Liver (tissue), 9 donors: Measurements from ENCODE around the gene CELF4. TPM values are rescaled to one million over a fixed set of nuclear protein-coding genes. Genes with fewer than 3 reads are reported as not detected.

Source experiments
- DNase-seq: peaks from one replicate; pipeline ENCODE4 v3.0.0-alpha.2; 2017; ENCODE audit warnings: low spot score
- H3K27ac ChIP-seq, 2 donors: one replicate each; pipeline ENCODE4 v1.7.0; 2013; ENCODE audit warnings: inconsistent platforms in 2 of 2, low read length in 2 of 2, control low read depth in 1 of 2, low read depth in 1 of 2, mild to moderate bottlenecking in 1 of 2
- H3K27me3 ChIP-seq, 4 donors: one replicate each; pipeline versions ENCODE4 v1.6.1 to v1.7.0; 2013; ENCODE audit warnings: low read length in 3 of 4, inconsistent platforms in 1 of 4, mild to moderate bottlenecking in 1 of 4, moderate library complexity in 1 of 4; ENCODE audit not compliant: control insufficient read depth in 4 of 4, insufficient read depth in 4 of 4
- H3K36me3 ChIP-seq, 4 donors: one replicate each; pipeline versions ENCODE4 v1.6.1 to v1.7.0; 2013; ENCODE audit warnings: low read length in 3 of 4, mild to moderate bottlenecking in 3 of 4, low read depth in 1 of 4, moderate library complexity in 1 of 4; ENCODE audit not compliant: control insufficient read depth in 4 of 4, insufficient read depth in 3 of 4
- H3K4me1 ChIP-seq, 4 donors: one replicate each; pipeline versions ENCODE4 v1.6.1 to v1.7.0; 2013; ENCODE audit warnings: low read length in 3 of 4, mild to moderate bottlenecking in 3 of 4, moderate library complexity in 1 of 4; ENCODE audit not compliant: control insufficient read depth in 4 of 4, insufficient read depth in 4 of 4
- H3K4me3 ChIP-seq, 3 donors: one replicate each; pipeline versions ENCODE4 v1.6.1 to v1.7.0; 2013; ENCODE audit warnings: low read length in 3 of 3, control low read depth in 1 of 3, low read depth in 1 of 3, mild to moderate bottlenecking in 1 of 3
- H3K9ac ChIP-seq, 2 donors: one replicate each; pipeline ENCODE4 v1.7.0; 2013; ENCODE audit warnings: low read length in 2 of 2, mild to moderate bottlenecking in 2 of 2, moderate library complexity in 2 of 2, control low read depth in 1 of 2, low read depth in 1 of 2
- H3K9me3 ChIP-seq, 4 donors: one replicate each; pipeline versions ENCODE4 v1.6.1 to v1.7.0; 2013; ENCODE audit warnings: low read length in 3 of 4; ENCODE audit not compliant: control insufficient read depth in 4 of 4
- EGR1 ChIP-seq, 2 donors: IDR thresholded peaks; 2 replicates each; pipeline ENCODE4 v1.6.1; 2016 to 2018; ENCODE audit warnings: antibody characterized with exemption in 2 of 2, low read depth in 2 of 2
- FOXA1 ChIP-seq: IDR thresholded peaks from 2 replicates; pipeline ENCODE4 v1.6.1; 2016; ENCODE audit warnings: antibody characterized with exemption
- FOXA2 ChIP-seq: IDR thresholded peaks from 2 replicates; pipeline ENCODE4 v1.6.1; 2016; ENCODE audit warnings: antibody characterized with exemption
- GABPA ChIP-seq, 2 donors: IDR thresholded peaks in 1 of 2; conservative IDR thresholded peaks in 1 of 2; 2 replicates each; pipeline ENCODE4 v1.6.1; 2016; ENCODE audit warnings: antibody characterized with exemption in 2 of 2, mild to moderate bottlenecking in 1 of 2, moderate library complexity in 1 of 2
- HNF4A ChIP-seq, 2 donors: conservative IDR thresholded peaks; 2 replicates each; pipeline ENCODE4 v1.6.1; 2016; ENCODE audit warnings: antibody characterized with exemption in 2 of 2, mild to moderate bottlenecking in 2 of 2
- HNF4G ChIP-seq: IDR thresholded peaks from 2 replicates; pipeline ENCODE4 v1.6.1; 2016; ENCODE audit warnings: antibody characterized with exemption
- JUND ChIP-seq, 2 donors: IDR thresholded peaks; 2 replicates each; pipeline ENCODE4 v1.6.1; 2016; ENCODE audit warnings: antibody characterized with exemption in 2 of 2
- NR2F2 ChIP-seq: IDR thresholded peaks from 2 replicates; pipeline ENCODE4 v1.6.1; 2016; ENCODE audit warnings: antibody characterized with exemption
- RAD21 ChIP-seq, 2 donors: IDR thresholded peaks; 2 replicates each; pipeline ENCODE4 v1.6.1; 2016; ENCODE audit warnings: antibody characterized with exemption in 2 of 2, mild to moderate bottlenecking in 2 of 2
- RXRA ChIP-seq, 2 donors: IDR thresholded peaks; 2 replicates each; pipeline ENCODE4 v1.6.1; 2017 to 2018; ENCODE audit warnings: antibody characterized with exemption in 2 of 2, mild to moderate bottlenecking in 1 of 2
- SP1 ChIP-seq: IDR thresholded peaks from 2 replicates; pipeline ENCODE4 v1.6.1; 2018; ENCODE audit warnings: antibody characterized with exemption, mild to moderate bottlenecking
- TAF1 ChIP-seq: conservative IDR thresholded peaks from 2 replicates; pipeline ENCODE4 v1.6.1; 2016; ENCODE audit warnings: antibody characterized with exemption, mild to moderate bottlenecking
- YY1 ChIP-seq: IDR thresholded peaks from 2 replicates; pipeline ENCODE4 v1.6.1; 2016; ENCODE audit warnings: antibody characterized with exemption, mild to moderate bottlenecking
- WGBS: extraction: QIAGEN DNeasy Blood & Tissue Kit; methylation state at CpG from one replicate; pipeline ENCODE4 v1.1.7; 2013; 5-methylcytosine and 5-hydroxymethylcytosine counted together
- polyA plus RNA-seq, 2 donors: library from polyadenylated mRNA; stranded (reverse) in 1 of 2; unstranded in 1 of 2; fragments of 200-250 nt in 1 of 2; fragments of >200 nt in 1 of 2; fragmentation: Nextera tagmentation in 1 of 2; extraction: Ambion mirVana in 1 of 2; gene quantifications; one replicate each; pipeline versions ENCODE4 v1.2.1 to v1.2.3, GENCODE V29; 2013 to 2015
- total RNA-seq, 2 donors: library from RNA; depleted of rRNA; stranded (reverse); fragments of >200 nt; gene quantifications; one replicate each; pipeline ENCODE4 v1.2.3, GENCODE V29; 2014
- TF ChIP-seq, protein P1 (sequence below): IDR thresholded peaks from 2 replicates; pipeline ENCODE4 v1.6.1; 2016; ENCODE audit warnings: antibody characterized with exemption
- TF ChIP-seq, protein P2 (sequence below): fragments of 150-350 bp; IDR thresholded peaks from 2 replicates; pipeline ENCODE4 v1.5.1; 2017; ENCODE audit warnings: improper control_type of control experiment, low read depth, low read length; ENCODE audit not compliant: missing input control
- TF ChIP-seq, protein P3 (sequence below): IDR thresholded peaks from 2 replicates; pipeline ENCODE4 v1.6.1; 2016; ENCODE audit warnings: antibody characterized with exemption, mild to moderate bottlenecking
- TF ChIP-seq, protein P4 (sequence below): IDR thresholded peaks from 2 replicates; pipeline ENCODE4 v1.6.1; 2016; ENCODE audit warnings: antibody characterized with exemption
- TF ChIP-seq, protein P5 (sequence below): IDR thresholded peaks from 2 replicates; pipeline ENCODE4 v1.6.1; 2016; ENCODE audit warnings: antibody characterized with exemption
- donor health status: healthy.
- donor health status: healthy.
- donor health status: healthy.
- donor health status: healthy.
- donor health status: healthy.

CELF4 gene
- total and polyA plus RNA-seq, 4 donors, result 0.08 to 0.28 (median 0.21) TPM; not detected in 1

DNA sequence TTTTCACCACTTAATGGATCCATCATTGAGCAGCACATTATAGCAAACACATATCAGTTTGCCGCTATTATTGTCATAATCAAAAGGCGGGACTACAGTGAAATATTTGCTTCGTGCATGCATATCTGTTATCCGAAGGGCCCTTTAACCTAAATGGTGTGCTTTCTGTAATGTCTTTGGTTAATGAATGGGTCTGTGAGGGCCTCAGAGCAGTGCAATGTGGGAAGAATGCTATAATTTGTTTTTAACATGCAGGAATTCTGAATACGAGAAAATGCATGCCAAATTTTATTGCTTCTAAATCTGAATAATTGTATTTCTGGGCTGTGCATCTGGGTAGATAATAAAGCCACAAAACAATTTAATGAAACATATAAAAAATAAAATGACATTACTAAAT lies 32.8 kb upstream of the CELF4 start:
- TF ChIP-seq, protein P1, sequence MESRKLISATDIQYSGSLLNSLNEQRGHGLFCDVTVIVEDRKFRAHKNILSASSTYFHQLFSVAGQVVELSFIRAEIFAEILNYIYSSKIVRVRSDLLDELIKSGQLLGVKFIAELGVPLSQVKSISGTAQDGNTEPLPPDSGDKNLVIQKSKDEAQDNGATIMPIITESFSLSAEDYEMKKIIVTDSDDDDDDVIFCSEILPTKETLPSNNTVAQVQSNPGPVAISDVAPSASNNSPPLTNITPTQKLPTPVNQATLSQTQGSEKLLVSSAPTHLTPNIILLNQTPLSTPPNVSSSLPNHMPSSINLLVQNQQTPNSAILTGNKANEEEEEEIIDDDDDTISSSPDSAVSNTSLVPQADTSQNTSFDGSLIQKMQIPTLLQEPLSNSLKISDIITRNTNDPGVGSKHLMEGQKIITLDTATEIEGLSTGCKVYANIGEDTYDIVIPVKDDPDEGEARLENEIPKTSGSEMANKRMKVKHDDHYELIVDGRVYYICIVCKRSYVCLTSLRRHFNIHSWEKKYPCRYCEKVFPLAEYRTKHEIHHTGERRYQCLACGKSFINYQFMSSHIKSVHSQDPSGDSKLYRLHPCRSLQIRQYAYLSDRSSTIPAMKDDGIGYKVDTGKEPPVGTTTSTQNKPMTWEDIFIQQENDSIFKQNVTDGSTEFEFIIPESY, result no peak
- TF ChIP-seq RXRA (IDR thresholded peaks at IDR 0.05), result no peak
- no peak for TF ChIP-seq SP1
- TF ChIP-seq, protein P2, sequence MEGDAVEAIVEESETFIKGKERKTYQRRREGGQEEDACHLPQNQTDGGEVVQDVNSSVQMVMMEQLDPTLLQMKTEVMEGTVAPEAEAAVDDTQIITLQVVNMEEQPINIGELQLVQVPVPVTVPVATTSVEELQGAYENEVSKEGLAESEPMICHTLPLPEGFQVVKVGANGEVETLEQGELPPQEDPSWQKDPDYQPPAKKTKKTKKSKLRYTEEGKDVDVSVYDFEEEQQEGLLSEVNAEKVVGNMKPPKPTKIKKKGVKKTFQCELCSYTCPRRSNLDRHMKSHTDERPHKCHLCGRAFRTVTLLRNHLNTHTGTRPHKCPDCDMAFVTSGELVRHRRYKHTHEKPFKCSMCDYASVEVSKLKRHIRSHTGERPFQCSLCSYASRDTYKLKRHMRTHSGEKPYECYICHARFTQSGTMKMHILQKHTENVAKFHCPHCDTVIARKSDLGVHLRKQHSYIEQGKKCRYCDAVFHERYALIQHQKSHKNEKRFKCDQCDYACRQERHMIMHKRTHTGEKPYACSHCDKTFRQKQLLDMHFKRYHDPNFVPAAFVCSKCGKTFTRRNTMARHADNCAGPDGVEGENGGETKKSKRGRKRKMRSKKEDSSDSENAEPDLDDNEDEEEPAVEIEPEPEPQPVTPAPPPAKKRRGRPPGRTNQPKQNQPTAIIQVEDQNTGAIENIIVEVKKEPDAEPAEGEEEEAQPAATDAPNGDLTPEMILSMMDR, result no peak
- no peak for TF ChIP-seq NR2F2
- TF ChIP-seq RAD21 (IDR thresholded peaks at IDR 0.05), result no peak
- no peak for TF ChIP-seq HNF4A (conservative IDR thresholded peaks at IDR 0.05)
- TF ChIP-seq, protein P3, sequence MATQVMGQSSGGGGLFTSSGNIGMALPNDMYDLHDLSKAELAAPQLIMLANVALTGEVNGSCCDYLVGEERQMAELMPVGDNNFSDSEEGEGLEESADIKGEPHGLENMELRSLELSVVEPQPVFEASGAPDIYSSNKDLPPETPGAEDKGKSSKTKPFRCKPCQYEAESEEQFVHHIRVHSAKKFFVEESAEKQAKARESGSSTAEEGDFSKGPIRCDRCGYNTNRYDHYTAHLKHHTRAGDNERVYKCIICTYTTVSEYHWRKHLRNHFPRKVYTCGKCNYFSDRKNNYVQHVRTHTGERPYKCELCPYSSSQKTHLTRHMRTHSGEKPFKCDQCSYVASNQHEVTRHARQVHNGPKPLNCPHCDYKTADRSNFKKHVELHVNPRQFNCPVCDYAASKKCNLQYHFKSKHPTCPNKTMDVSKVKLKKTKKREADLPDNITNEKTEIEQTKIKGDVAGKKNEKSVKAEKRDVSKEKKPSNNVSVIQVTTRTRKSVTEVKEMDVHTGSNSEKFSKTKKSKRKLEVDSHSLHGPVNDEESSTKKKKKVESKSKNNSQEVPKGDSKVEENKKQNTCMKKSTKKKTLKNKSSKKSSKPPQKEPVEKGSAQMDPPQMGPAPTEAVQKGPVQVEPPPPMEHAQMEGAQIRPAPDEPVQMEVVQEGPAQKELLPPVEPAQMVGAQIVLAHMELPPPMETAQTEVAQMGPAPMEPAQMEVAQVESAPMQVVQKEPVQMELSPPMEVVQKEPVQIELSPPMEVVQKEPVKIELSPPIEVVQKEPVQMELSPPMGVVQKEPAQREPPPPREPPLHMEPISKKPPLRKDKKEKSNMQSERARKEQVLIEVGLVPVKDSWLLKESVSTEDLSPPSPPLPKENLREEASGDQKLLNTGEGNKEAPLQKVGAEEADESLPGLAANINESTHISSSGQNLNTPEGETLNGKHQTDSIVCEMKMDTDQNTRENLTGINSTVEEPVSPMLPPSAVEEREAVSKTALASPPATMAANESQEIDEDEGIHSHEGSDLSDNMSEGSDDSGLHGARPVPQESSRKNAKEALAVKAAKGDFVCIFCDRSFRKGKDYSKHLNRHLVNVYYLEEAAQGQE, result no peak
- TF ChIP-seq GABPA (IDR thresholded peaks at IDR 0.05 in 1 of 2, conservative IDR thresholded peaks at IDR 0.05 in 1 of 2), result no peak
- no peak for TF ChIP-seq JUND (IDR thresholded peaks at IDR 0.05)
- no peak for TF ChIP-seq FOXA1
- TF ChIP-seq, protein P4, sequence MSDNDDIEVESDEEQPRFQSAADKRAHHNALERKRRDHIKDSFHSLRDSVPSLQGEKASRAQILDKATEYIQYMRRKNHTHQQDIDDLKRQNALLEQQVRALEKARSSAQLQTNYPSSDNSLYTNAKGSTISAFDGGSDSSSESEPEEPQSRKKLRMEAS, result no peak
- TF ChIP-seq, protein P5, sequence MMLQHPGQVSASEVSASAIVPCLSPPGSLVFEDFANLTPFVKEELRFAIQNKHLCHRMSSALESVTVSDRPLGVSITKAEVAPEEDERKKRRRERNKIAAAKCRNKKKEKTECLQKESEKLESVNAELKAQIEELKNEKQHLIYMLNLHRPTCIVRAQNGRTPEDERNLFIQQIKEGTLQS, result no peak
- no peak for TF ChIP-seq FOXA2
- no peaks in the 10 kb centered on the region for H3K36me3 ChIP-seq
- peaks cover 0 to 3% (median 0%) of the 10 kb centered on the region in 4 donors for H3K27me3 ChIP-seq
- H3K9me3 ChIP-seq, result peaks cover 0 to 1% (median 0%) of the 10 kb centered on the region in 4 donors
- H3K4me3 ChIP-seq, result no peak overlapping the region
- no peak for DNase-seq
- H3K9ac ChIP-seq, result no peak overlapping the region
- H3K27ac ChIP-seq, result no peak overlapping the region
- no peaks in the 10 kb centered on the region for H3K4me1 ChIP-seq
- 89% methylated on average over 5 of the region's 5 CpGs for WGBS

DNA sequence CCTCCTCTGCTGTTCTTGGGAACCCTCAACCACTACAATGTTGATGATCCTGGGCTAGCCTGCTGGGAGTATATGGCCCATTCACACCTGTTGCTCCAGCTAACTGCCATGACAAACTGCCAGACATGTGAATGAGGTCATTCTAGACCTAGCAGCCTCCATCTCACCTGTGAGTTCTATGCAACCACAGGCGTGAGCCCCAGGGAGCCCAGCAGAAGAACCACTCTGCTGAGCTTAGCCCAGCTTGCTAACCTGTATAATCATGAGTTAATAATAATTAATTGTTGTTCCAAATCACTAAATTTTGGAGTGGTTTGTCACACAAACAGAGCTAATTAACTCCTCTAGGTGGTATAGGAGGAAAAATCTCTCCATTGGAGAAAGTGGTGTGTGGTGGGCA lies 24.7 kb upstream of the CELF4 start:
- H3K4me1 ChIP-seq, result no peaks in the 10 kb centered on the region
- peaks cover 0 to 2% (median 0%) of the 10 kb centered on the region in 4 donors for H3K27me3 ChIP-seq
- no peak overlapping the region for H3K4me3 ChIP-seq
- H3K9me3 ChIP-seq, result peaks cover 0 to 3% (median under 1%) of the 10 kb centered on the region in 4 donors
- WGBS, result 74% methylated on average over 1 of the region's 1 CpG
- H3K9ac ChIP-seq, result no peak overlapping the region
- DNase-seq, result no peak
- H3K36me3 ChIP-seq, result no peaks in the 10 kb centered on the region
- no peak overlapping the region for H3K27ac ChIP-seq
- TF ChIP-seq HNF4G, result no peak
- TF ChIP-seq EGR1 (IDR thresholded peaks at IDR 0.05; ENCODE audit: low read depth in 2 of 2), result no peak
- TF ChIP-seq JUND (IDR thresholded peaks at IDR 0.05), result no peak
- TF ChIP-seq NR2F2, result no peak
- TF ChIP-seq, protein P1, result no peak
- TF ChIP-seq, protein P3, result no peak
- no peak for TF ChIP-seq FOXA2
- no peak for TF ChIP-seq RAD21 (IDR thresholded peaks at IDR 0.05)
- TF ChIP-seq TAF1, result no peak
- TF ChIP-seq, protein P5, result no peak
- TF ChIP-seq HNF4A (conservative IDR thresholded peaks at IDR 0.05), result no peak
- TF ChIP-seq SP1, result no peak
- no peak for TF ChIP-seq YY1
